H1 (cell line): ENCODE results near the gene C1GALT1C1L. TPM values are rescaled to one million over a fixed set of nuclear protein-coding genes. Genes with fewer than 3 reads are reported as not detected.

Source experiments
- CTCF ChIA-PET: fragments of 300-600 bp; sonication (Branson Sonifier 250); formaldehyde crosslinking; loops from one replicate; lab custom pipeline; 2021; ENCODE audit not compliant: partially characterized antibody; lab: Charles Lee
- POLR2A ChIA-PET: fragments of 300-600 bp; sonication (Branson Sonifier 250); formaldehyde crosslinking; loops from one replicate; lab custom pipeline; 2021; ENCODE audit warnings: inconsistent platforms; ENCODE audit not compliant: partially characterized antibody; lab: Charles Lee
- DNase-seq, 2 experiments: peaks; one replicate each; pipeline versions ENCODE4 v3.0.0 to v3.0.0-alpha.2; 2010 to 2022; ENCODE audit warnings: low spot score in 2 of 2, low read depth in 1 of 2, mixed read lengths in 1 of 2
- FAIRE-seq: peaks from 2 replicates; lab custom pipeline; 2011; peaks lifted over from hg19 to GRCh38; lab: Jason Lieb, UNC
- H2AFZ ChIP-seq: 2 replicates; pipeline ENCODE4 v1.8.1; 2012; ENCODE audit warnings: low read length, inconsistent platforms
- H2AK5ac ChIP-seq: 2 replicates; pipeline ENCODE4 v1.6.1; 2013; ENCODE audit warnings: low read depth, low read length
- H2BK120ac ChIP-seq: replicated peaks from 2 replicates; pipeline ENCODE3; 2013; ENCODE audit warnings: low read depth, low read length, inconsistent platforms
- H2BK12ac ChIP-seq: 2 replicates; pipeline ENCODE4 v1.6.1; 2013; ENCODE audit warnings: low read depth, low read length
- H2BK15ac ChIP-seq: 2 replicates; pipeline ENCODE4 v1.6.1; 2013; ENCODE audit warnings: low read length
- H2BK20ac ChIP-seq: 2 replicates; pipeline ENCODE4 v1.6.1; 2013; ENCODE audit warnings: low read length
- H2BK5ac ChIP-seq: 2 replicates; pipeline ENCODE4 v1.6.1; 2013; ENCODE audit warnings: low read depth, low read length
- H3K14ac ChIP-seq: 2 replicates; pipeline ENCODE4 v1.6.1; 2013; ENCODE audit warnings: inconsistent platforms; ENCODE audit not compliant: insufficient read length
- H3K18ac ChIP-seq: 2 replicates; pipeline ENCODE4 v1.6.1; 2013; ENCODE audit warnings: low read length; ENCODE audit errors: extremely low read depth
- H3K23ac ChIP-seq: 2 replicates; pipeline ENCODE4 v1.6.1; 2013; ENCODE audit warnings: inconsistent platforms; ENCODE audit not compliant: insufficient read length
- H3K23me2 ChIP-seq: 2 replicates; pipeline ENCODE4 v1.6.1; 2013; ENCODE audit warnings: low read depth, low read length
- H3K27ac ChIP-seq: 2 replicates; pipeline ENCODE4 v1.6.1; 2011; ENCODE audit warnings: low read depth, low read length, inconsistent platforms
- H3K27me3 ChIP-seq, 4 experiments: replicated peaks in 1 of 4; 1 replicate in 1 of 4; 2 replicates in 3 of 4; pipeline versions ENCODE4 v1.6.1 to v1.8.1; 2011 to 2013; ENCODE audit warnings: low read length in 3 of 4, mild to moderate bottlenecking in 3 of 4, inconsistent platforms in 2 of 4, mixed read lengths in 2 of 4, moderate library complexity in 1 of 4; ENCODE audit not compliant: control insufficient read depth in 3 of 4, insufficient read depth in 3 of 4; ENCODE audit errors: extremely low read depth in 1 of 4
- H3K36me3 ChIP-seq, 4 experiments: 2 replicates each; pipeline versions ENCODE4 v1.6.1 to v1.8.1; 2011 to 2013; ENCODE audit warnings: mild to moderate bottlenecking in 4 of 4, low read length in 3 of 4, moderate library complexity in 2 of 4, control low read depth in 1 of 4, inconsistent platforms in 1 of 4; ENCODE audit not compliant: insufficient read depth in 4 of 4, control insufficient read depth in 2 of 4
- H3K4ac ChIP-seq: replicated peaks from 2 replicates; pipeline ENCODE3; 2013; ENCODE audit warnings: low read length, low read depth, mixed read lengths, inconsistent platforms; ENCODE audit not compliant: insufficient read length
- H3K4me1 ChIP-seq, 4 experiments: replicated peaks in 1 of 4; 1 replicate in 1 of 4; 2 replicates in 3 of 4; pipeline versions ENCODE4 v1.6.1 to v1.8.1; 2011 to 2013; ENCODE audit warnings: low read length in 3 of 4, inconsistent platforms in 2 of 4, mixed read lengths in 1 of 4; ENCODE audit not compliant: insufficient read depth in 4 of 4, control insufficient read depth in 3 of 4
- H3K4me2 ChIP-seq, 2 experiments: 2 replicates each; pipeline versions ENCODE4 v1.6.1 to v1.8.1; 2011 to 2013; ENCODE audit warnings: low read depth in 2 of 2, low read length in 2 of 2, control low read depth in 1 of 2, inconsistent platforms in 1 of 2, mild to moderate bottlenecking in 1 of 2; ENCODE audit not compliant: insufficient read depth in 1 of 2
- H3K4me3 ChIP-seq, 4 experiments: fragments of 200-600, 300-600 bp in 1 of 4; sonication (generic), shearing (Covaris generic), sonication (Bioruptor Twin) in 1 of 4; 2 replicates each; pipeline versions ENCODE4 v1.5.1 to v1.8.1; 2011 to 2016; ENCODE audit warnings: low read length in 4 of 4, low read depth in 3 of 4, control low read depth in 2 of 4, inconsistent platforms in 2 of 4, mild to moderate bottlenecking in 2 of 4, mixed read lengths in 1 of 4, moderate library complexity in 1 of 4; ENCODE audit not compliant: insufficient read depth in 2 of 4; ENCODE audit errors: extremely low read depth in 1 of 4
- H3K56ac ChIP-seq: replicated peaks from 2 replicates; pipeline ENCODE3; 2013; ENCODE audit warnings: low read depth, mild to moderate bottlenecking, mixed read lengths, low read length, inconsistent platforms; ENCODE audit not compliant: insufficient read length
- H3K79me1 ChIP-seq: 2 replicates; pipeline ENCODE4 v1.6.1; 2013; ENCODE audit warnings: low read depth, low read length, control low read depth
- H3K79me2 ChIP-seq, 2 experiments: 2 replicates each; pipeline versions ENCODE4 v1.6.1 to v1.8.1; 2012 to 2013; ENCODE audit warnings: low read length in 2 of 2, mild to moderate bottlenecking in 2 of 2, inconsistent platforms in 1 of 2; ENCODE audit not compliant: insufficient read depth in 2 of 2, control insufficient read depth in 1 of 2
- H3K9ac ChIP-seq, 4 experiments: replicated peaks in 1 of 4; 1 replicate in 1 of 4; 2 replicates in 3 of 4; pipeline versions ENCODE4 v1.6.1 to v1.8.1; 2011 to 2013; ENCODE audit warnings: low read depth in 3 of 4, low read length in 3 of 4, control low read depth in 2 of 4, mild to moderate bottlenecking in 2 of 4, moderate library complexity in 2 of 4, inconsistent platforms in 1 of 4; ENCODE audit errors: extremely low read depth in 1 of 4
- H3K9me3 ChIP-seq, 2 experiments: 2 replicates each; pipeline versions ENCODE4 v1.6.1 to v1.8.1; 2012 to 2013; ENCODE audit warnings: mild to moderate bottlenecking in 2 of 2, moderate library complexity in 2 of 2, control low read depth in 1 of 2, inconsistent platforms in 1 of 2, low read depth in 1 of 2, low read length in 1 of 2, mixed read lengths in 1 of 2; ENCODE audit not compliant: insufficient read depth in 2 of 2
- H4K20me1 ChIP-seq, 2 experiments: replicated peaks in 1 of 2; 2 replicates each; pipeline versions ENCODE3 to v1.8.1; 2011 to 2013; ENCODE audit warnings: inconsistent platforms in 2 of 2, low read length in 2 of 2, mild to moderate bottlenecking in 1 of 2; ENCODE audit not compliant: insufficient read depth in 2 of 2, control insufficient read depth in 1 of 2
- H4K5ac ChIP-seq: 2 replicates; pipeline ENCODE4 v1.6.1; 2013; ENCODE audit warnings: low read length, low read depth, mixed read lengths, inconsistent platforms; ENCODE audit not compliant: insufficient read length
- H4K8ac ChIP-seq: 2 replicates; pipeline ENCODE4 v1.8.0; 2013; ENCODE audit warnings: mild to moderate bottlenecking, moderate library complexity, low read length, inconsistent platforms; ENCODE audit not compliant: insufficient read depth; ENCODE audit errors: extremely low read depth
- H4K91ac ChIP-seq: replicated peaks from 2 replicates; pipeline ENCODE3; 2013; ENCODE audit warnings: low read length, mixed read lengths, inconsistent platforms; ENCODE audit not compliant: insufficient read length
- CHD2 ChIP-seq: IDR thresholded peaks from 2 replicates; pipeline ENCODE4 v1.6.1; 2012; ENCODE audit warnings: low read length, improper control_type of control experiment
- CTBP2 ChIP-seq: IDR thresholded peaks from 2 replicates; pipeline ENCODE4 v1.7.0; 2011; ENCODE audit warnings: borderline replicate concordance, mild to moderate bottlenecking, moderate library complexity, mixed read lengths, low read length; ENCODE audit not compliant: insufficient read depth, insufficient read length
- EP300 ChIP-seq, 2 experiments: IDR thresholded peaks; 1 replicate in 1 of 2; 2 replicates in 1 of 2; pipeline ENCODE4 v1.6.1; 2011 to 2012; ENCODE audit warnings: low read depth in 2 of 2, low read length in 2 of 2, mild to moderate bottlenecking in 2 of 2, borderline replicate concordance in 1 of 2, inconsistent platforms in 1 of 2, moderate library complexity in 1 of 2
- EZH2 ChIP-seq: fragments of 200-600 bp; sonication (generic); IDR thresholded peaks from 2 replicates; pipeline ENCODE4 v1.7.1; 2012; ENCODE audit warnings: low read depth, mild to moderate bottlenecking, moderate library complexity, low read length, inconsistent platforms; ENCODE audit not compliant: severe bottlenecking
- HDAC2 ChIP-seq, 2 experiments: fragments of 300-600 bp in 1 of 2; sonication (generic) in 1 of 2; IDR thresholded peaks; 2 replicates each; pipeline ENCODE4 v1.6.1; 2011 to 2012; ENCODE audit warnings: low read depth in 2 of 2, low read length in 2 of 2, mild to moderate bottlenecking in 2 of 2, moderate library complexity in 2 of 2, borderline replicate concordance in 1 of 2, inconsistent platforms in 1 of 2
- HDAC6 ChIP-seq: IDR thresholded peaks from one replicate; pipeline ENCODE4 v1.7.1; 2012; ENCODE audit warnings: low read depth, mild to moderate bottlenecking, inconsistent platforms, low read length, moderate library complexity
- JUND ChIP-seq: IDR thresholded peaks from 2 replicates; pipeline ENCODE4 v1.6.1; 2011; ENCODE audit warnings: mild to moderate bottlenecking, improper control_type of control experiment, low read length
- NRF1 ChIP-seq: IDR thresholded peaks from 2 replicates; pipeline ENCODE4 v1.6.1; 2011; ENCODE audit warnings: mild to moderate bottlenecking, low read depth, low read length, improper control_type of control experiment
- RAD21 ChIP-seq, 2 experiments: IDR thresholded peaks in 1 of 2; conservative IDR thresholded peaks in 1 of 2; 2 replicates each; pipeline ENCODE4 v1.6.1; 2011; ENCODE audit warnings: low read depth in 2 of 2, low read length in 2 of 2, improper control_type of control experiment in 1 of 2, inconsistent platforms in 1 of 2, mild to moderate bottlenecking in 1 of 2, moderate library complexity in 1 of 2
- RFX5 ChIP-seq: IDR thresholded peaks from 2 replicates; pipeline ENCODE4 v1.6.1; 2011; ENCODE audit warnings: low read depth, low read length, improper control_type of control experiment, borderline replicate concordance
- SIRT6 ChIP-seq: IDR thresholded peaks from one replicate; pipeline ENCODE4 v1.7.1; 2012; ENCODE audit warnings: low read length, inconsistent platforms
- SIX5 ChIP-seq: IDR thresholded peaks from 2 replicates; pipeline ENCODE4 v1.6.1; 2011; ENCODE audit warnings: mild to moderate bottlenecking, low read depth, low read length
- YY1 ChIP-seq: IDR thresholded peaks from 2 replicates; pipeline ENCODE4 v1.6.1; 2011; ENCODE audit warnings: low read depth, mild to moderate bottlenecking, low read length
- polyA plus RNA-seq, 7 experiments: library from polyadenylated mRNA; depleted of rRNA in 3 of 7; stranded (reverse) in 5 of 7; unstranded in 2 of 7; fragments of >200 nt in 5 of 7; fragments of 200-250 nt in 2 of 7; gene quantifications; 1 replicate in 5 of 7; 2 replicates in 1 of 7; 4 replicates in 1 of 7; pipeline versions ENCODE4 v1.2.1 to v1.2.3, GENCODE V29; 2011 to 2013; ENCODE audit warnings: missing spikeins in 2 of 7, mixed read lengths in 2 of 7
- total RNA-seq: library from RNA; stranded (reverse); fragmentation: NEBNext Ultra II Directional; extraction: Animal tissue kit (Norgen Biotek cat#: 25700); gene quantifications from 2 replicates; pipeline ENCODE4 v1.2.1, GENCODE V29; 2021
- TF ChIP-seq, protein P1 (sequence below): IDR thresholded peaks from 2 replicates; pipeline ENCODE4 v1.6.1; 2011; ENCODE audit warnings: low read depth, mild to moderate bottlenecking, low read length; ENCODE audit not compliant: insufficient read depth

Gene C1GALT1C1L
- total and polyA plus RNA-seq, 2 of the 8 experiments (the other 6 are each of a cell fraction or from before 2014, with no cell fraction given) = 0.12 TPM; not detected in 1

DNA sequence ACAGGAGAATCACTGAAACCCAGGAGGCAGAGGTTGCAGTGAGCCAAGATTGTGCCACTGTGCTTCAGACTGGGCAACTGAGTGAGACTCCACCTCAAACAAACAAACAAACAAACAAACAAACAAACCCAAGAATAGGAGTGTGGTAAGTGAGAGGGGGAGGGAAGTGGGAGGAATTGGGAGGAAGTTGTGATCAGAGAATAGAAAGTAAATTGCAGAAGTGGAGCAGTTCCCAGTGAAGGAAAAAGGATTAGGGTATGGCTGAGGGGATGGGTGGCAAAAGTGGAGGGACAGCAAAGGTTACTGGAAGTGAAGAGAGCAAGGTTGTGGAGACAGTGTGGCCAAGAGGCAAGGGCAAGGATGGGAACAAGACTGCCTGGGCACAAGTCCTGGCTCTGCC lies 41.1 kb upstream of the C1GALT1C1L start:
- no peaks in the 10 kb centered on the region for H3K79me2 ChIP-seq
- H3K4me3 ChIP-seq = no peak overlapping the region
- H2BK12ac ChIP-seq = no peak overlapping the region
- H2BK15ac ChIP-seq = no peak overlapping the region
- ChIA-PET CTCF (interaction anchor here (1.2 kb wide), 1 partner anchor 8 kb away, joined by 4 read pairs; no protein-coding TSS in a partner anchor), POLR2A (no interaction called here)
- H3K14ac ChIP-seq = no peak overlapping the region
- H4K20me1 ChIP-seq = no peaks in the 10 kb centered on the region
- no peak overlapping the region for H2BK5ac ChIP-seq
- H3K79me1 ChIP-seq = no peaks in the 10 kb centered on the region
- H2BK20ac ChIP-seq = no peak overlapping the region
- no peak overlapping the region for H2AK5ac ChIP-seq
- no peak overlapping the region for H4K5ac ChIP-seq
- H3K36me3 ChIP-seq = no peaks in the 10 kb centered on the region
- H3K23me2 ChIP-seq = no peaks in the 10 kb centered on the region
- H2AFZ ChIP-seq = no peak overlapping the region
- no peak overlapping the region for H4K8ac ChIP-seq
- peaks cover 0 to 7% (median 3%) of the 10 kb centered on the region in 4 experiments; a peak in 3 of 7 replicates for H3K4me1 ChIP-seq
- no peak overlapping the region for H3K9ac ChIP-seq
- no peak overlapping the region for H3K27ac ChIP-seq
- H3K27me3 ChIP-seq = no peaks in the 10 kb centered on the region
- H3K56ac ChIP-seq = no peak overlapping the region
- no peak overlapping the region for H3K4me2 ChIP-seq
- H3K23ac ChIP-seq = no peak overlapping the region
- H3K18ac ChIP-seq = no peak overlapping the region
- no peak overlapping the region for H4K91ac ChIP-seq
- no peak overlapping the region for H3K4ac ChIP-seq
- no peaks in the 10 kb centered on the region for H3K9me3 ChIP-seq
- H2BK120ac ChIP-seq = no peak overlapping the region
- DNase-seq = no peak
- FAIRE-seq = no peak
- TF ChIP-seq SIX5 (no peak), SIRT6 (no peak), RFX5 (no peak), YY1 (no peak), CTBP2 (no peak), CHD2 (no peak), JUND (no peak), RAD21 (IDR thresholded peaks at IDR 0.05 in 1 of 2, conservative IDR thresholded peaks at IDR 0.05 in 1 of 2; ENCODE audit: low read depth in 2 of 2, low read length in 2 of 2) (no peak), HDAC2 (IDR thresholded peaks at IDR 0.05; ENCODE audit: borderline replicate concordance in 1 of 2, low read depth in 2 of 2, low read length in 2 of 2) (no peak), NRF1 (no peak), EZH2 (no peak), HDAC6 (no peak), EP300 (IDR thresholded peaks at IDR 0.05; ENCODE audit: borderline replicate concordance in 1 of 2, low read depth in 2 of 2, low read length in 2 of 2) (no peak)
- TF ChIP-seq, protein P1, sequence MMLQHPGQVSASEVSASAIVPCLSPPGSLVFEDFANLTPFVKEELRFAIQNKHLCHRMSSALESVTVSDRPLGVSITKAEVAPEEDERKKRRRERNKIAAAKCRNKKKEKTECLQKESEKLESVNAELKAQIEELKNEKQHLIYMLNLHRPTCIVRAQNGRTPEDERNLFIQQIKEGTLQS = no peak
